ENCODE measurements around the gene CYP2U1. TPM values are rescaled to one million over a fixed set of nuclear protein-coding genes. Genes with fewer than 3 reads are reported as not detected.
"Not testable (repeated sequence)": the region's sequence is repeated elsewhere in the genome, so short reads cannot be mapped to it uniquely, and the experiment has no call there.

The CYP2U1 gene
- total RNA-seq, 1 donor from 2014 or later: 1.3 TPM

GRCh38 chr4:107900067-107900466 is 31.3 kb upstream of the CYP2U1 start:
- peak; percentile 6 for TF ChIP-seq CTCF (IDR thresholded peaks at IDR 0.05; ENCODE audit: insufficient read depth, low read length, severe bottlenecking)
- FAIRE-seq (no peak), DNase-seq (ENCODE audit: low read depth) (peak; percentile 30)
- Histone ChIP-seq H3K27me3 (ENCODE audit: control insufficient read depth, insufficient read depth, low read length) (no peaks in the 10 kb centered on the region), H3K4me3 (ENCODE audit: low read depth, low read length) (no peak overlapping the region), H3K36me3 (ENCODE audit: control insufficient read depth, insufficient read depth, low read length) (peaks cover 2% of the 10 kb centered on the region)

GRCh38 chr4:107900508-107900907 is 30.8 kb upstream of the CYP2U1 start:
- DNase-seq (ENCODE audit: low read depth): no peak
- no peaks in the 10 kb centered on the region for H3K27me3 ChIP-seq (ENCODE audit: control insufficient read depth, insufficient read depth, low read length)
- no peak overlapping the region for H3K4me3 ChIP-seq (ENCODE audit: low read depth, low read length)
- peaks cover 2% of the 10 kb centered on the region for H3K36me3 ChIP-seq (ENCODE audit: control insufficient read depth, insufficient read depth, low read length)
- no peak for FAIRE-seq
- no peak for TF ChIP-seq CTCF (IDR thresholded peaks at IDR 0.05; ENCODE audit: insufficient read depth, low read length, severe bottlenecking)

GRCh38 chr4:107901213-107901934 is 30.0 kb upstream of the CYP2U1 start:
- TF ChIP-seq CTCF (IDR thresholded peaks at IDR 0.05; ENCODE audit: insufficient read depth, low read length, severe bottlenecking): no peak
- DNase-seq (ENCODE audit: low read depth) (no peak), FAIRE-seq (no peak)
- peaks cover 2% of the 10 kb centered on the region for H3K36me3 ChIP-seq (ENCODE audit: control insufficient read depth, insufficient read depth, low read length)
- H3K27me3 ChIP-seq (ENCODE audit: control insufficient read depth, insufficient read depth, low read length): no peaks in the 10 kb centered on the region
- H3K4me3 ChIP-seq (ENCODE audit: low read depth, low read length): no peak overlapping the region

- FAIRE-seq (no peak), DNase-seq (ENCODE audit: low read depth) (no peak)
- TF ChIP-seq CTCF (IDR thresholded peaks at IDR 0.05; ENCODE audit: insufficient read depth, low read length, severe bottlenecking): no peak
- H3K27me3 ChIP-seq (ENCODE audit: control insufficient read depth, insufficient read depth, low read length): no peaks in the 10 kb centered on the region
- H3K36me3 ChIP-seq (ENCODE audit: control insufficient read depth, insufficient read depth, low read length): peaks cover 2% of the 10 kb centered on the region
- no peak overlapping the region for H3K4me3 ChIP-seq (ENCODE audit: low read depth, low read length)
Observed at GRCh38 chr4:107902715-107903114, 28.6 kb upstream of the CYP2U1 start.

- FAIRE-seq; H3K36me3 ChIP-seq (ENCODE audit: control insufficient read depth, insufficient read depth, low read length); H3K4me3 ChIP-seq (ENCODE audit: low read depth, low read length); H3K27me3 ChIP-seq (ENCODE audit: control insufficient read depth, insufficient read depth, low read length); DNase-seq (ENCODE audit: low read depth): not testable (repeated sequence)
Observed at GRCh38 chr4:107905082-107905481, 26.3 kb upstream of the CYP2U1 start.

GRCh38 chr4:107906458-107907100 is 24.8 kb upstream of the CYP2U1 start:
- FAIRE-seq (no peak), DNase-seq (ENCODE audit: low read depth) (no peak)
- TF ChIP-seq CTCF (IDR thresholded peaks at IDR 0.05; ENCODE audit: insufficient read depth, low read length, severe bottlenecking): no peak
- H3K27me3 ChIP-seq (ENCODE audit: control insufficient read depth, insufficient read depth, low read length): no peaks in the 10 kb centered on the region
- H3K36me3 ChIP-seq (ENCODE audit: control insufficient read depth, insufficient read depth, low read length): peaks cover 5% of the 10 kb centered on the region
- no peak overlapping the region for H3K4me3 ChIP-seq (ENCODE audit: low read depth, low read length)
